Panc1 (cell line): ENCODE results near the gene FRMPD1.

ENCODE experiments used
- CTCF ChIP-seq: fragments of 450-650 bp; IDR thresholded peaks from 2 replicates; pipeline ENCODE4 v1.5.1; 2017; ENCODE audit warnings: mild to moderate bottlenecking
- POLR2AphosphoS5 ChIP-seq: IDR thresholded peaks from 2 replicates; pipeline ENCODE4 v1.6.1; 2012; ENCODE audit warnings: mild to moderate bottlenecking, low read depth, low read length, moderate library complexity
- SIN3A ChIP-seq: IDR thresholded peaks from 2 replicates; pipeline ENCODE4 v1.6.1; 2012; ENCODE audit warnings: low read depth, mild to moderate bottlenecking, low read length, moderate library complexity, borderline replicate concordance; ENCODE audit not compliant: insufficient read depth
- TCF7L2 ChIP-seq: IDR thresholded peaks from 2 replicates; pipeline ENCODE4 v1.6.1; 2011; ENCODE audit warnings: mild to moderate bottlenecking, low read depth, low read length, inconsistent platforms
- TF ChIP-seq, protein P1 (sequence below), 2 experiments: IDR thresholded peaks; 2 replicates each; pipeline ENCODE4 v1.6.1; 2011 to 2012; ENCODE audit warnings: low read depth in 2 of 2, control low read depth in 1 of 2, low read length in 1 of 2, mild to moderate bottlenecking in 1 of 2, moderate library complexity in 1 of 2; ENCODE audit not compliant: insufficient read depth in 1 of 2

GRCh38 chr9:37678789-37679273 lies 28.1 kb downstream of the FRMPD1 start:
- no peak for TF ChIP-seq CTCF
- TF ChIP-seq TCF7L2, result no peak
- no peak for TF ChIP-seq POLR2AphosphoS5
- no peak for TF ChIP-seq SIN3A
- TF ChIP-seq, protein P1, sequence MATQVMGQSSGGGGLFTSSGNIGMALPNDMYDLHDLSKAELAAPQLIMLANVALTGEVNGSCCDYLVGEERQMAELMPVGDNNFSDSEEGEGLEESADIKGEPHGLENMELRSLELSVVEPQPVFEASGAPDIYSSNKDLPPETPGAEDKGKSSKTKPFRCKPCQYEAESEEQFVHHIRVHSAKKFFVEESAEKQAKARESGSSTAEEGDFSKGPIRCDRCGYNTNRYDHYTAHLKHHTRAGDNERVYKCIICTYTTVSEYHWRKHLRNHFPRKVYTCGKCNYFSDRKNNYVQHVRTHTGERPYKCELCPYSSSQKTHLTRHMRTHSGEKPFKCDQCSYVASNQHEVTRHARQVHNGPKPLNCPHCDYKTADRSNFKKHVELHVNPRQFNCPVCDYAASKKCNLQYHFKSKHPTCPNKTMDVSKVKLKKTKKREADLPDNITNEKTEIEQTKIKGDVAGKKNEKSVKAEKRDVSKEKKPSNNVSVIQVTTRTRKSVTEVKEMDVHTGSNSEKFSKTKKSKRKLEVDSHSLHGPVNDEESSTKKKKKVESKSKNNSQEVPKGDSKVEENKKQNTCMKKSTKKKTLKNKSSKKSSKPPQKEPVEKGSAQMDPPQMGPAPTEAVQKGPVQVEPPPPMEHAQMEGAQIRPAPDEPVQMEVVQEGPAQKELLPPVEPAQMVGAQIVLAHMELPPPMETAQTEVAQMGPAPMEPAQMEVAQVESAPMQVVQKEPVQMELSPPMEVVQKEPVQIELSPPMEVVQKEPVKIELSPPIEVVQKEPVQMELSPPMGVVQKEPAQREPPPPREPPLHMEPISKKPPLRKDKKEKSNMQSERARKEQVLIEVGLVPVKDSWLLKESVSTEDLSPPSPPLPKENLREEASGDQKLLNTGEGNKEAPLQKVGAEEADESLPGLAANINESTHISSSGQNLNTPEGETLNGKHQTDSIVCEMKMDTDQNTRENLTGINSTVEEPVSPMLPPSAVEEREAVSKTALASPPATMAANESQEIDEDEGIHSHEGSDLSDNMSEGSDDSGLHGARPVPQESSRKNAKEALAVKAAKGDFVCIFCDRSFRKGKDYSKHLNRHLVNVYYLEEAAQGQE (IDR thresholded peaks at IDR 0.05; ENCODE audit: insufficient read depth in 1 of 2, low read depth in 2 of 2, low read length in 1 of 2), result no peak
